Subcutaneous adipose tissue (tissue), 4 donors: ENCODE data around the gene SNTA1. TPM values are rescaled to one million over a fixed set of nuclear protein-coding genes. Genes with fewer than 3 reads are reported as not detected.

Experiments
- total RNA-seq, 4 donors: library from RNA; depleted of rRNA; stranded (reverse); fragments of >200 nt; gene quantifications; one replicate each; pipeline ENCODE4 v1.1.0, GENCODE V29; 2016
- TF ChIP-seq, protein P1 (sequence below): fragments of 450-650 bp; IDR thresholded peaks from one replicate; pipeline ENCODE4 v1.5.1; 2016; ENCODE audit warnings: low read depth, mild to moderate bottlenecking, control low read depth, antibody characterized with exemption, moderate library complexity

Gene SNTA1
- total RNA-seq, 4 donors from 2014 or later = 28.6 to 144 (median 56.5) TPM

DNA sequence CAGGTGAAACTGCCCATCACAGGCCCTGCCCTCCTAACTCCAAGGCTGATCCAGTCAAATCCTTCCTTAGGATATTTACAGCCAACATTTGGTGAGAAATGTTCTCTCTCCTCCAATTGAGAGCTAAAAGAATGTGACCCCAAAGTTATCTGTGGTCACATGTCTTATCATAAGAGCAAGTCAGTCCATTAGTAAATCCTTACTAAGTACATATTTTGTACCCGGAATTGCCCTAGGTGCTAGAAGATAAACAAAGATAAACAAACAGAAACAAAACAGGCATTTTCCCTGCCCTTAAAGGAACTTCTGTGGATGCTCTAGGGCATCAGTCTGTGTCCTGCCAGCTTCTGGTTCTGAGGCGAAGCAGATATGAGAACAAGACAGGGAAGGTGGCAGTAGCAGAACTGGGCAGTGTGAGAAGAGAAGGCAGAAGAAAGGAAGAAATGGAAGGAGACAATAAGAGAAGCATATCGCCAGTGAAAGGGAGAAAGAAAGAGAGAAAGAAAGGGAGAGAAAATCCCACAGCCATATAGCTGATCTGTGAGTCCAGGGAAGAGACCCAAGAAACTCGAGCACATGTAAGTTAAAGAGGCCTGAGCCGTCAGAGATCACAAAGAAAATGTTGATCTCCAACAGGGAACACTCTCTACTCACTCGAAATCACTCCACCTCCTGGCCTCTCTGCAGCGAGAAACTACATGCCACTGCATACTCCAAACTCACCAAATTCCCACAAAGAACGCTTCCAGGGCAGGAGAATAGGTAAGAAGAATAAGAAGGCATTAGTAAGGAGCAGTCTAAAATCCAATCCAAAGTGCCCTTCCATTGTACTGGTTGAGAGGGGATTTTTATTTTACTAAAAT, 83.9 kb downstream of the SNTA1 start:
- TF ChIP-seq, protein P1, sequence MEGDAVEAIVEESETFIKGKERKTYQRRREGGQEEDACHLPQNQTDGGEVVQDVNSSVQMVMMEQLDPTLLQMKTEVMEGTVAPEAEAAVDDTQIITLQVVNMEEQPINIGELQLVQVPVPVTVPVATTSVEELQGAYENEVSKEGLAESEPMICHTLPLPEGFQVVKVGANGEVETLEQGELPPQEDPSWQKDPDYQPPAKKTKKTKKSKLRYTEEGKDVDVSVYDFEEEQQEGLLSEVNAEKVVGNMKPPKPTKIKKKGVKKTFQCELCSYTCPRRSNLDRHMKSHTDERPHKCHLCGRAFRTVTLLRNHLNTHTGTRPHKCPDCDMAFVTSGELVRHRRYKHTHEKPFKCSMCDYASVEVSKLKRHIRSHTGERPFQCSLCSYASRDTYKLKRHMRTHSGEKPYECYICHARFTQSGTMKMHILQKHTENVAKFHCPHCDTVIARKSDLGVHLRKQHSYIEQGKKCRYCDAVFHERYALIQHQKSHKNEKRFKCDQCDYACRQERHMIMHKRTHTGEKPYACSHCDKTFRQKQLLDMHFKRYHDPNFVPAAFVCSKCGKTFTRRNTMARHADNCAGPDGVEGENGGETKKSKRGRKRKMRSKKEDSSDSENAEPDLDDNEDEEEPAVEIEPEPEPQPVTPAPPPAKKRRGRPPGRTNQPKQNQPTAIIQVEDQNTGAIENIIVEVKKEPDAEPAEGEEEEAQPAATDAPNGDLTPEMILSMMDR = no peak

Other genes starting within 250 kb of the SNTA1 start
- gene BPIFA3, start 226.4 kb downstream of the SNTA1 start, total RNA-seq = not detected
- not detected for gene BPIFA1, start 207.8 kb downstream of the SNTA1 start, total RNA-seq
- not detected for gene BPIFB1, start 160.5 kb downstream of the SNTA1 start, total RNA-seq
- 10 to 100 TPM; 14.5 to 26.0 (median 16.3) TPM for gene CDK5RAP1, start 42.2 kb downstream of the SNTA1 start, total RNA-seq
- gene CBFA2T2, start 46.3 kb upstream of the SNTA1 start, total RNA-seq = 10 to 100 TPM in 2 of 4 donors, 1 to 10 TPM in 2; 8.5 to 13.4 (median 10.0) TPM
- not detected for gene C20orf144, start 218.6 kb upstream of the SNTA1 start, total RNA-seq
- under 1 TPM in 3 of 4 donors, not detected in 1; 0.51 to 0.75 (median 0.66) TPM for gene ACTL10, start 223.2 kb upstream of the SNTA1 start, total RNA-seq
- 10 to 100 TPM; 18.1 to 38.6 (median 28.2) TPM for gene NECAB3, start 230.7 kb upstream of the SNTA1 start, total RNA-seq
- 1 to 10 TPM; 1.3 to 1.9 (median 1.7) TPM for gene E2F1, start 242.6 kb upstream of the SNTA1 start, total RNA-seq